Type B pancreatic cell (in vitro differentiated cells): Measurements from ENCODE around the gene INPP5A. TPM values are rescaled to one million over a fixed set of nuclear protein-coding genes. Genes with fewer than 3 reads are reported as not detected.
A peak's percentile ranks its signal among the peaks of the same experiment; 100 is the strongest.

Experiments
- DNase-seq: peaks from one replicate; pipeline ENCODE4 v3.0.0; 2021; ENCODE audit warnings: mixed read lengths; ENCODE audit not compliant: unreplicated experiment; ENCODE audit errors: extremely low spot score
- H3K27ac Mint-ChIP-seq: 2 replicates; pipeline ENCODE4 v1.8.0; 2021; ENCODE audit warnings: mild to moderate bottlenecking, mixed read lengths
- H3K27me3 Mint-ChIP-seq: 2 replicates; pipeline ENCODE4 v1.8.0; 2021; ENCODE audit warnings: mixed read lengths
- H3K36me3 Mint-ChIP-seq: 2 replicates; pipeline ENCODE4 v1.8.0; 2021; ENCODE audit warnings: mixed read lengths
- H3K4me1 Mint-ChIP-seq: one replicate; pipeline ENCODE4 v1.8.0; 2021; ENCODE audit warnings: mixed read lengths; ENCODE audit not compliant: unreplicated experiment
- H3K4me3 Mint-ChIP-seq: 2 replicates; pipeline ENCODE4 v1.8.0; 2021; ENCODE audit warnings: mild to moderate bottlenecking, mixed read lengths
- H3K9me3 Mint-ChIP-seq: 2 replicates; pipeline ENCODE4 v1.8.0; 2021; ENCODE audit warnings: mixed read lengths
- total RNA-seq: library from RNA; stranded (reverse); gene quantifications from 2 replicates; pipeline ENCODE4 v1.2.1, GENCODE V29; 2021; ENCODE audit warnings: low replicate concordance
- TF ChIP-seq, protein P1 (sequence below): fragments of 200-600 bp; sonication (generic); conservative IDR thresholded peaks from 2 replicates; pipeline ENCODE4 v1.5.0; 2021; ENCODE audit warnings: antibody characterized with exemption, mild to moderate bottlenecking

Gene INPP5A
- total RNA-seq, 1 donor from 2014 or later: 26.6 TPM

DNA sequence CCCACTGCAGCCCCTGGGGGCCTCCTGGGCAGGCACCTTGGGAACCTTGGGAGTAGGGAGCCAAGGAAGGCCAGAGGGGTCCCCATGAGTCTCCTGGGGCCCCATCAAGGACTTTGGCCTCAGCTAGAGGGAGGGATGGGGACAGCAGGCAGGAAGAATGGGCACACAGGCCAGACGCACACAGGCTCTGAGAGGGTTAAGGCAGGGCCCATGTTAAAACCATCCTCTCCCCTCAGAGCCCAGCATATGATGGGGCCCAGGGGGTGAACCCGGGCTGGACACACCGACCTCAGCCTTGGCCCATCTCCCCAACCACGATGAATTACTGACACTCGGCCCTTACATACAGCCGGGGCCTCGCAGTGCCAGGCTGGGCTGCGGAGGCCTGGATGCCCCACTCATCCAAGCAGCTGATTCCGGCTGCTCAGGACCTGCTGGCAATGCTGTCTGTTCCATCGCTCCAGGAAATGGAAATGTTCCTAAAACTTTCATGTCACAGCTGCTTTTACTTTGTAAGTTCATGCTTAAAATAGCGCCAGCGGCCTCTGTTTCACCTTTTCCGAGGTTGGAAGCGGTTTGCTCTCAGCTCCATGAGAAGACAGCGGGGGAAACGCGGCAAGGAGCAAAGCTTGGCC is 17.3 kb upstream of the INPP5A start:
- H3K4me3 Mint-ChIP-seq: peak overlapping the region; percentile 74
- no peaks in the 10 kb centered on the region for H3K36me3 Mint-ChIP-seq
- TF ChIP-seq, protein P1, sequence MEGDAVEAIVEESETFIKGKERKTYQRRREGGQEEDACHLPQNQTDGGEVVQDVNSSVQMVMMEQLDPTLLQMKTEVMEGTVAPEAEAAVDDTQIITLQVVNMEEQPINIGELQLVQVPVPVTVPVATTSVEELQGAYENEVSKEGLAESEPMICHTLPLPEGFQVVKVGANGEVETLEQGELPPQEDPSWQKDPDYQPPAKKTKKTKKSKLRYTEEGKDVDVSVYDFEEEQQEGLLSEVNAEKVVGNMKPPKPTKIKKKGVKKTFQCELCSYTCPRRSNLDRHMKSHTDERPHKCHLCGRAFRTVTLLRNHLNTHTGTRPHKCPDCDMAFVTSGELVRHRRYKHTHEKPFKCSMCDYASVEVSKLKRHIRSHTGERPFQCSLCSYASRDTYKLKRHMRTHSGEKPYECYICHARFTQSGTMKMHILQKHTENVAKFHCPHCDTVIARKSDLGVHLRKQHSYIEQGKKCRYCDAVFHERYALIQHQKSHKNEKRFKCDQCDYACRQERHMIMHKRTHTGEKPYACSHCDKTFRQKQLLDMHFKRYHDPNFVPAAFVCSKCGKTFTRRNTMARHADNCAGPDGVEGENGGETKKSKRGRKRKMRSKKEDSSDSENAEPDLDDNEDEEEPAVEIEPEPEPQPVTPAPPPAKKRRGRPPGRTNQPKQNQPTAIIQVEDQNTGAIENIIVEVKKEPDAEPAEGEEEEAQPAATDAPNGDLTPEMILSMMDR: no peak
- no peak for DNase-seq
- peaks cover 5% of the 10 kb centered on the region for H3K27me3 Mint-ChIP-seq
- H3K4me1 Mint-ChIP-seq: peaks cover 31% of the 10 kb centered on the region
- H3K9me3 Mint-ChIP-seq: no peaks in the 10 kb centered on the region
- no peak overlapping the region for H3K27ac Mint-ChIP-seq

DNA sequence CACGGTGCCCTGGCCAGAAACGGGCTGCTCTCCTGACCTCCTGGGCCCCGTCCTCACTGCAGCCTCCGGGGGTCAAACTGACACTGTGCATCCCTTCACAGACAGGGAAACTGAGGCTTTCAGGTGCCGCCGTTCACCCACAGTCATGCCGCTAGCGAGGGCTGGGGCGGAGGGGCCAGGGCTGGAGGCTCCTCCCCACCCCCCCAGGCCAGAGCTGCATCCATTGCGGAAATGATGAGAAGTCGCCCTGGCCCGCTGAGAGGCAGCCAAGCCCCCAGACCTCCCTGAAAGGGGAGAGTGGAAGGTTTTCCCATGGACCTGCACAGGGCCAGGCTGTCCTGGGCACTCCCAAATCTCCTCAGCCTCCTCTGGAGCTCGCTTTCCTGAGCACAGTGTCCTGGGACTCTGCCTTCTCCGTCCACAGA is 16.5 kb upstream of the INPP5A start:
- TF ChIP-seq, protein P1: no peak
- H3K4me1 Mint-ChIP-seq: peaks cover 26% of the 10 kb centered on the region
- H3K27me3 Mint-ChIP-seq: peaks cover 5% of the 10 kb centered on the region
- H3K27ac Mint-ChIP-seq: no peak overlapping the region
- no peak for DNase-seq
- H3K4me3 Mint-ChIP-seq: peak overlapping the region; percentile 74
- H3K36me3 Mint-ChIP-seq: no peaks in the 10 kb centered on the region
- H3K9me3 Mint-ChIP-seq: no peaks in the 10 kb centered on the region

DNA sequence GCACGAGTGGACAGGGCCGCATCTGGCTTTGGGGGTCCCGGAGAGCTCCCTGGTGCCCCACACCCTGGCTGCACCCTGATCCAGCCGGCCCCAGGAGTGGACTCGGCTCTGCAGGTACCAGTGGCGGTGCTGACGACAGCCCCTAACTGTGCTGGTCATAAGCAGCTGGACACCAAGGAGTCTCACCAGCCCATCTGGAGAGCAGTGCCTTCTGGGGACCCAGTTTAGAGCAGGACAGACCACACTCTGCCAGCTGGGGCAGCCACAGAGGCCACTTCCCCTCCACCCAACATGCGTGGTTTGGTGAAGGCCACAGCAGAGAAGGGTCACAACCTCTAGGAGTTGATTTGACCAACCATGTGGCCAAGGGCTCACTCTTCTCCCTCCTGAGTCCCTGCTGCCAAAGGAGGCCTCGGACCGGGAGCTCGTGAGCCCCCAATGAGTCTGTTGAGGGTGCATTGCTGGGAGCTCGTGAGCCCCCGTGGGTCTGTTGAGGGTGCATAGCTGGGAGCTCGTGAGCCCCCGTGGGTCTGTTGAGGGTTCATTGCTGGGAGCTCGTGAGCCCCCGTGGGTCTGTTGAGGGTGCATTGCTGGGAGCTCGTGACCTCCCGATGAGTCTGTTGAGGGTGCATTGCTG is 16.0 kb upstream of the INPP5A start:
- peaks cover 5% of the 10 kb centered on the region for H3K27me3 Mint-ChIP-seq
- no peak for DNase-seq
- H3K9me3 Mint-ChIP-seq: no peaks in the 10 kb centered on the region
- no peak overlapping the region for H3K27ac Mint-ChIP-seq
- H3K4me1 Mint-ChIP-seq: peaks cover 21% of the 10 kb centered on the region
- TF ChIP-seq, protein P1: no peak
- H3K4me3 Mint-ChIP-seq: no peak overlapping the region
- no peaks in the 10 kb centered on the region for H3K36me3 Mint-ChIP-seq

DNA sequence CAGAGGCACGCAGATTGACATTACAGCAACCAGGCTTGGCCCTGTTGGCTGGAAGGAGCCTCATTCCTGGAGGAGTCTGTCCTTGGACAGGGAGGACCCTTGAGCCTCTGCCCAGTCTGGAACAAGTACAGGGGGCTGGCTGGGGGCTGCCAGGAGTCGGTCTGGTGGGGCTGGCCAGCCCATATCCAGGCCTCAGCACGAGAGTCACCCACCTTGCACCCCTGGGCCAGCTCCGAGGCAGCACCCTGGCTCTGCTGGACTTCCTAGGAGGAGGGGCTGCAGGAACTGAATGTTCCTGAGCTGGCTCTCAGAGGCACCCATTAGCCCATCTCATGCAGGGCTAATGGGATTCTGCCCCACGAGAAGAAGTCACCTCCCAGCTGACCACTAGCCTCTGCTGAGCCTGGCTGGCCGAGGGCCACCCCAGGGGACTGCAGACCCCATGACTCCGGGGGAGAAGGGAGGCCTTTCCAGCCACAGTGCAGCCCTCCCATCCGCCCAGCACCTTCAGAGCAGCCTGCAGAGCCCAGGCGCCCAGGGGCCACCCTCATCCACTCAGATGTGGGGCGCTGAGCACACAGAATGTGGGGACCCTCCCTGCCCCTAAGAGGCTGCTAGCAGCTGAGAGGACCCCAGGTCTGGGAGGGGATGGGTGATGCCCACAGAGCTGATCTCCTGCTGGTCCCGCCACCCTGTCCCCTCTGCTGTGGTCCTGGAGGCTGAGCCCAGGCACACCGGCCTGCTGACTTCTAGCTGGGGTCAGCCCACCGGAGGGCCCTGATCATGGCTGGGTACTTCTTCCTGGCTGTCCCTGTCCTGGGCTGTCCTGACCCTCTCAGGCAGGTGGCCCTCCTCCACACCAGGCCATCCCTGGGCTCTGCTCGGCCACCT is 14.8 kb upstream of the INPP5A start:
- no peaks in the 10 kb centered on the region for H3K36me3 Mint-ChIP-seq
- no peak overlapping the region for H3K4me3 Mint-ChIP-seq
- H3K27ac Mint-ChIP-seq: no peak overlapping the region
- H3K4me1 Mint-ChIP-seq: peaks cover 20% of the 10 kb centered on the region
- no peaks in the 10 kb centered on the region for H3K9me3 Mint-ChIP-seq
- H3K27me3 Mint-ChIP-seq: peaks cover 8% of the 10 kb centered on the region
- no peak for DNase-seq
- TF ChIP-seq, protein P1: no peak

GRCh38 chr10:132523561-132524442 is 13.8 kb upstream of the INPP5A start:
- DNase-seq: no peak
- H3K27ac Mint-ChIP-seq: no peak overlapping the region
- no peaks in the 10 kb centered on the region for H3K9me3 Mint-ChIP-seq
- H3K36me3 Mint-ChIP-seq: no peaks in the 10 kb centered on the region
- no peak overlapping the region for H3K4me3 Mint-ChIP-seq
- peaks cover 23% of the 10 kb centered on the region for H3K4me1 Mint-ChIP-seq
- TF ChIP-seq, protein P1: no peak
- H3K27me3 Mint-ChIP-seq: peaks cover 8% of the 10 kb centered on the region
